GM12878 (cell line): Measurements from ENCODE around the gene TRIP12. TPM values are rescaled to one million over a fixed set of nuclear protein-coding genes. Genes with fewer than 3 reads are reported as not detected.

ENCODE experiments used
- ATAC-seq: fragments of 200-7000 bp; cut with Tn5 transposase; 3 replicates; pipeline ENCODE4 v1.9.1; 2020; ENCODE audit warnings: mild to moderate bottlenecking, moderate library complexity
- BruUV-seq: library from RNA; stranded (reverse); fragments of 400-500 nt; replicated peaks from 2 replicates; lab custom pipeline; 2021; lab: Mats Ljungman, UMichigan
- CTCF ChIA-PET: fragments of 300-600 bp; sonication (Branson Sonifier 250); formaldehyde crosslinking; extraction: SDS; loops from one replicate; lab custom pipeline; 2021; ENCODE audit warnings: inconsistent platforms; lab: Yijun Ruan, JAX
- POLR2A ChIA-PET: fragments of 350-600 bp; formaldehyde crosslinking; extraction: SDS; loops from one replicate; lab custom pipeline; 2021; ENCODE audit warnings: inconsistent platforms; lab: Charles Lee
- RAD21 ChIA-PET: fragments of 300-600 bp; sonication (Branson Sonifier 250); formaldehyde crosslinking; loops from one replicate; lab custom pipeline; 2023; ENCODE audit warnings: antibody characterized with exemption; ENCODE audit not compliant: unreplicated experiment; lab: Charles Lee
- SMC1A ChIA-PET: fragments of 300-600 bp; sonication (Branson Sonifier 250); formaldehyde crosslinking; loops from one replicate; lab custom pipeline; 2023; ENCODE audit not compliant: unreplicated experiment, uncharacterized antibody; lab: Charles Lee
- DNase-seq: peaks from one replicate; pipeline ENCODE4 v3.0.0-alpha.2; 2011; ENCODE audit warnings: low read depth, low spot score
- FAIRE-seq: peaks from 3 replicates; lab custom pipeline; 2011; peaks lifted over from hg19 to GRCh38; lab: Jason Lieb, UNC
- H2AFZ ChIP-seq: 2 replicates; pipeline ENCODE4 v1.6.0; 2011; ENCODE audit warnings: low read depth, low read length, control low read depth; ENCODE audit not compliant: control insufficient read depth
- H3K27ac ChIP-seq: 2 replicates; pipeline ENCODE4 v1.5.1; 2011; ENCODE audit warnings: control low read depth; ENCODE audit not compliant: control insufficient read depth, insufficient read depth
- H3K27me3 ChIP-seq, 2 experiments: replicated peaks in 1 of 2; 2 replicates each; pipeline versions ENCODE4 v1.6.0 to v1.6.1; 2011; ENCODE audit warnings: low read length in 1 of 2; ENCODE audit not compliant: control insufficient read depth in 2 of 2, insufficient read depth in 2 of 2
- H3K36me3 ChIP-seq, 2 experiments: 2 replicates each; pipeline ENCODE4 v1.5.1; 2011; ENCODE audit warnings: low read length in 1 of 2; ENCODE audit not compliant: control insufficient read depth in 2 of 2, insufficient read depth in 2 of 2
- H3K4me1 ChIP-seq: 2 replicates; pipeline ENCODE4 v1.6.1; 2011; ENCODE audit warnings: mild to moderate bottlenecking, low read length, moderate library complexity, mixed read lengths; ENCODE audit not compliant: control insufficient read depth, insufficient read depth
- H3K4me2 ChIP-seq: 2 replicates; pipeline ENCODE4 v1.6.0; 2011; ENCODE audit warnings: control low read depth; ENCODE audit not compliant: control insufficient read depth, insufficient read depth
- H3K4me3 ChIP-seq: fragments of 200-600 bp; sonication (generic); 2 replicates; pipeline ENCODE4 v1.5.1; 2016
- H3K79me2 ChIP-seq: 2 replicates; pipeline ENCODE4 v1.6.0; 2011; ENCODE audit warnings: low read length; ENCODE audit not compliant: control insufficient read depth, insufficient read depth
- H3K9ac ChIP-seq: 2 replicates; pipeline ENCODE4 v1.8.0; 2011; ENCODE audit warnings: low read length, control low read depth, mixed read lengths; ENCODE audit not compliant: control insufficient read depth, insufficient read depth
- H3K9me3 ChIP-seq: replicated peaks from 3 replicates; pipeline ENCODE4 v1.5.1; 2011; ENCODE audit warnings: mild to moderate bottlenecking, low read length; ENCODE audit not compliant: control insufficient read depth, insufficient read depth
- H4K20me1 ChIP-seq: 2 replicates; pipeline ENCODE4 v1.6.0; 2011; ENCODE audit not compliant: control insufficient read depth, insufficient read depth
- ASH2L ChIP-seq: fragments of 300-600, 200-600 bp; sonication (generic); IDR thresholded peaks from 2 replicates; pipeline ENCODE4 v1.6.1; 2017; ENCODE audit warnings: low read depth, mild to moderate bottlenecking, borderline replicate concordance
- ATF7 ChIP-seq: fragments of 450-650 bp; IDR thresholded peaks from 2 replicates; pipeline ENCODE4 v1.6.1; 2016; ENCODE audit warnings: low read depth, mild to moderate bottlenecking
- EP300 ChIP-seq, 2 experiments: fragments of 150-350 bp in 1 of 2; IDR thresholded peaks; 2 replicates each; pipeline ENCODE4 v1.6.1; 2011 to 2012; ENCODE audit warnings: low read depth in 2 of 2, low read length in 2 of 2, borderline replicate concordance in 1 of 2, improper control_type of control experiment in 1 of 2, inconsistent platforms in 1 of 2; ENCODE audit not compliant: control insufficient read depth in 1 of 2
- HCFC1 ChIP-seq: fragments of 150-350 bp; IDR thresholded peaks from 2 replicates; pipeline ENCODE4 v1.6.1; 2014; ENCODE audit warnings: low read length
- MYB ChIP-seq: fragments of 150-350 bp; IDR thresholded peaks from 2 replicates; pipeline ENCODE4 v1.6.1; 2014; ENCODE audit warnings: mild to moderate bottlenecking, low read depth, low read length, borderline replicate concordance
- PML ChIP-seq: IDR thresholded peaks from 2 replicates; pipeline ENCODE4 v1.6.1; 2012; ENCODE audit warnings: low read length, inconsistent platforms
- ZNF274 ChIP-seq: IDR thresholded peaks from one replicate; pipeline ENCODE4 v1.8.0; 2011; ENCODE audit not compliant: insufficient read length, insufficient read depth
- WGBS: methylation state at CpG from one replicate; pipeline ENCODE4 v1.1.6; 2016; ENCODE audit warnings: low lambda C conversion rate; ENCODE audit not compliant: insufficient replicate concordance, insufficient coverage; ENCODE audit errors: missing lambda C conversion rate; 5-methylcytosine and 5-hydroxymethylcytosine counted together
- in situ Hi-C: fragments of 300-500 bp; cut with MboI; formaldehyde crosslinking; loops from 9 replicates; pipeline ENCODE4 v1.14.3; 2018; ENCODE audit warnings: mixed read lengths
- intact Hi-C: fragments of 100-400 bp; cut with micrococcal nuclease; formaldehyde crosslinking; loops from one replicate; pipeline ENCODE4 v1.14.2; 2022; ENCODE audit not compliant: unreplicated experiment
- polyA plus RNA-seq, 11 experiments: library from polyadenylated mRNA; depleted of rRNA in 4 of 11; unstranded in 6 of 11; stranded (reverse) in 5 of 11; fragments of >200 nt; fragmentation: Nextera tagmentation in 4 of 11; fragmentation: Illumina TruSeq in 1 of 11; extraction: Ambion mirVana in 4 of 11; extraction: Trizol in 1 of 11; gene quantifications; 1 replicate in 1 of 11; 2 replicates in 10 of 11; pipeline versions ENCODE4 v1.2.1 to v1.2.3, GENCODE V29; 2011 to 2016; ENCODE audit warnings: inconsistent platforms in 2 of 11, missing spikeins in 2 of 11, low read depth in 1 of 11
- total RNA-seq, 4 experiments: library from RNA; depleted of rRNA in 3 of 4; stranded (reverse); fragments of >200 nt in 3 of 4; fragmentation: Illumina TruSeq in 1 of 4; extraction: Trizol in 1 of 4; gene quantifications; 2 replicates each; pipeline versions ENCODE4 v1.2.1 to v1.2.3, GENCODE V29; 2013 to 2021
- TF ChIP-seq, protein P1 (sequence below): fragments of 150-350 bp; IDR thresholded peaks from 2 replicates; pipeline ENCODE4 v1.6.1; 2016; ENCODE audit warnings: low read depth, low read length
- TF ChIP-seq, protein P2 (sequence below): fragments of 450-650 bp; IDR thresholded peaks from 2 replicates; pipeline ENCODE4 v1.6.1; 2016; ENCODE audit warnings: mild to moderate bottlenecking
- TF ChIP-seq, protein P3 (sequence below): fragments of 450-650 bp; IDR thresholded peaks from 2 replicates; pipeline ENCODE4 v1.6.1; 2017; ENCODE audit warnings: antibody characterized with exemption, mild to moderate bottlenecking, moderate library complexity
- TF ChIP-seq, protein P4 (sequence below): fragments of 450-650 bp; IDR thresholded peaks from 2 replicates; pipeline ENCODE4 v1.6.1; 2018; ENCODE audit warnings: mild to moderate bottlenecking, low read depth, moderate library complexity; ENCODE audit not compliant: partially characterized antibody

Gene TRIP12
- total and polyA plus RNA-seq, 10 of the 15 experiments (the other 5 are each of a cell fraction or from before 2014, with no cell fraction given) = 23.1 to 207 (median 97.0) TPM

DNA sequence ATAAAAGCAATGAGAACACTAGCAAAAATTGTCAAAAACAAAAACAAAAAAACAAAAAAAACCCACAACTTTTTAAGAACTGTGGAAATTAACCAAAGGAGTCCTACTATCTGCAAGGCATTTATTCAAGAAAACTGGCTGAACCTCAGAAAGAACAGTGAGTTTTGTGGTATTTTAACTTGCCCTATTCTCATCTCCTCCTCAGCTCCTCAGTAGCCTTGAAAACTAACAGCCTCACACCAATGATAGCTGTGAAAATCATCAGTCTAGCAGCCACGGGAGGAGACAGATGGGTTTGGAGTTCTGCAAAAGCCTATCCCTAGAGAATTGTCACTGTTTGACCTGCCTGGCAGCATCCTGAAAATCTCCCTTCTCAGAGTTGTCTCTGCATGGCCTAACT, 187.4 kb downstream of the TRIP12 start:
- Histone ChIP-seq H3K27ac (no peak overlapping the region), H3K4me1 (no peaks in the 10 kb centered on the region), H4K20me1 (no peaks in the 10 kb centered on the region), H3K4me2 (no peak overlapping the region), H3K4me3 (no peak overlapping the region), H3K9ac (no peak overlapping the region)
- no TSS peak for BruUV-seq
- in situ Hi-C loops = no loop called here
- WGBS = 0% methylated on average over 1 of the region's 1 CpG
- no peak for DNase-seq
- TF ChIP-seq, protein P1, sequence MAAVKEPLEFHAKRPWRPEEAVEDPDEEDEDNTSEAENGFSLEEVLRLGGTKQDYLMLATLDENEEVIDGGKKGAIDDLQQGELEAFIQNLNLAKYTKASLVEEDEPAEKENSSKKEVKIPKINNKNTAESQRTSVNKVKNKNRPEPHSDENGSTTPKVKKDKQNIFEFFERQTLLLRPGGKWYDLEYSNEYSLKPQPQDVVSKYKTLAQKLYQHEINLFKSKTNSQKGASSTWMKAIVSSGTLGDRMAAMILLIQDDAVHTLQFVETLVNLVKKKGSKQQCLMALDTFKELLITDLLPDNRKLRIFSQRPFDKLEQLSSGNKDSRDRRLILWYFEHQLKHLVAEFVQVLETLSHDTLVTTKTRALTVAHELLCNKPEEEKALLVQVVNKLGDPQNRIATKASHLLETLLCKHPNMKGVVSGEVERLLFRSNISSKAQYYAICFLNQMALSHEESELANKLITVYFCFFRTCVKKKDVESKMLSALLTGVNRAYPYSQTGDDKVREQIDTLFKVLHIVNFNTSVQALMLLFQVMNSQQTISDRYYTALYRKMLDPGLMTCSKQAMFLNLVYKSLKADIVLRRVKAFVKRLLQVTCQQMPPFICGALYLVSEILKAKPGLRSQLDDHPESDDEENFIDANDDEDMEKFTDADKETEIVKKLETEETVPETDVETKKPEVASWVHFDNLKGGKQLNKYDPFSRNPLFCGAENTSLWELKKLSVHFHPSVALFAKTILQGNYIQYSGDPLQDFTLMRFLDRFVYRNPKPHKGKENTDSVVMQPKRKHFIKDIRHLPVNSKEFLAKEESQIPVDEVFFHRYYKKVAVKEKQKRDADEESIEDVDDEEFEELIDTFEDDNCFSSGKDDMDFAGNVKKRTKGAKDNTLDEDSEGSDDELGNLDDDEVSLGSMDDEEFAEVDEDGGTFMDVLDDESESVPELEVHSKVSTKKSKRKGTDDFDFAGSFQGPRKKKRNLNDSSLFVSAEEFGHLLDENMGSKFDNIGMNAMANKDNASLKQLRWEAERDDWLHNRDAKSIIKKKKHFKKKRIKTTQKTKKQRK = no peak
- no peak for TF ChIP-seq HCFC1
- no peak for TF ChIP-seq ZNF274
- TF ChIP-seq, protein P2, sequence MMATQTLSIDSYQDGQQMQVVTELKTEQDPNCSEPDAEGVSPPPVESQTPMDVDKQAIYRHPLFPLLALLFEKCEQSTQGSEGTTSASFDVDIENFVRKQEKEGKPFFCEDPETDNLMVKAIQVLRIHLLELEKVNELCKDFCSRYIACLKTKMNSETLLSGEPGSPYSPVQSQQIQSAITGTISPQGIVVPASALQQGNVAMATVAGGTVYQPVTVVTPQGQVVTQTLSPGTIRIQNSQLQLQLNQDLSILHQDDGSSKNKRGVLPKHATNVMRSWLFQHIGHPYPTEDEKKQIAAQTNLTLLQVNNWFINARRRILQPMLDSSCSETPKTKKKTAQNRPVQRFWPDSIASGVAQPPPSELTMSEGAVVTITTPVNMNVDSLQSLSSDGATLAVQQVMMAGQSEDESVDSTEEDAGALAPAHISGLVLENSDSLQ = no peak
- TF ChIP-seq MYB = no peak
- TF ChIP-seq EP300 (IDR thresholded peaks at IDR 0.05; ENCODE audit: borderline replicate concordance in 1 of 2, control insufficient read depth in 1 of 2, low read depth in 2 of 2, low read length in 2 of 2) = no peak
- no peak for TF ChIP-seq PML
- TF ChIP-seq, protein P3, sequence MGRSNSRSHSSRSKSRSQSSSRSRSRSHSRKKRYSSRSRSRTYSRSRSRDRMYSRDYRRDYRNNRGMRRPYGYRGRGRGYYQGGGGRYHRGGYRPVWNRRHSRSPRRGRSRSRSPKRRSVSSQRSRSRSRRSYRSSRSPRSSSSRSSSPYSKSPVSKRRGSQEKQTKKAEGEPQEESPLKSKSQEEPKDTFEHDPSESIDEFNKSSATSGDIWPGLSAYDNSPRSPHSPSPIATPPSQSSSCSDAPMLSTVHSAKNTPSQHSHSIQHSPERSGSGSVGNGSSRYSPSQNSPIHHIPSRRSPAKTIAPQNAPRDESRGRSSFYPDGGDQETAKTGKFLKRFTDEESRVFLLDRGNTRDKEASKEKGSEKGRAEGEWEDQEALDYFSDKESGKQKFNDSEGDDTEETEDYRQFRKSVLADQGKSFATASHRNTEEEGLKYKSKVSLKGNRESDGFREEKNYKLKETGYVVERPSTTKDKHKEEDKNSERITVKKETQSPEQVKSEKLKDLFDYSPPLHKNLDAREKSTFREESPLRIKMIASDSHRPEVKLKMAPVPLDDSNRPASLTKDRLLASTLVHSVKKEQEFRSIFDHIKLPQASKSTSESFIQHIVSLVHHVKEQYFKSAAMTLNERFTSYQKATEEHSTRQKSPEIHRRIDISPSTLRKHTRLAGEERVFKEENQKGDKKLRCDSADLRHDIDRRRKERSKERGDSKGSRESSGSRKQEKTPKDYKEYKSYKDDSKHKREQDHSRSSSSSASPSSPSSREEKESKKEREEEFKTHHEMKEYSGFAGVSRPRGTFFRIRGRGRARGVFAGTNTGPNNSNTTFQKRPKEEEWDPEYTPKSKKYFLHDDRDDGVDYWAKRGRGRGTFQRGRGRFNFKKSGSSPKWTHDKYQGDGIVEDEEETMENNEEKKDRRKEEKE = no peak
- TF ChIP-seq ASH2L = no peak
- TF ChIP-seq, protein P4, sequence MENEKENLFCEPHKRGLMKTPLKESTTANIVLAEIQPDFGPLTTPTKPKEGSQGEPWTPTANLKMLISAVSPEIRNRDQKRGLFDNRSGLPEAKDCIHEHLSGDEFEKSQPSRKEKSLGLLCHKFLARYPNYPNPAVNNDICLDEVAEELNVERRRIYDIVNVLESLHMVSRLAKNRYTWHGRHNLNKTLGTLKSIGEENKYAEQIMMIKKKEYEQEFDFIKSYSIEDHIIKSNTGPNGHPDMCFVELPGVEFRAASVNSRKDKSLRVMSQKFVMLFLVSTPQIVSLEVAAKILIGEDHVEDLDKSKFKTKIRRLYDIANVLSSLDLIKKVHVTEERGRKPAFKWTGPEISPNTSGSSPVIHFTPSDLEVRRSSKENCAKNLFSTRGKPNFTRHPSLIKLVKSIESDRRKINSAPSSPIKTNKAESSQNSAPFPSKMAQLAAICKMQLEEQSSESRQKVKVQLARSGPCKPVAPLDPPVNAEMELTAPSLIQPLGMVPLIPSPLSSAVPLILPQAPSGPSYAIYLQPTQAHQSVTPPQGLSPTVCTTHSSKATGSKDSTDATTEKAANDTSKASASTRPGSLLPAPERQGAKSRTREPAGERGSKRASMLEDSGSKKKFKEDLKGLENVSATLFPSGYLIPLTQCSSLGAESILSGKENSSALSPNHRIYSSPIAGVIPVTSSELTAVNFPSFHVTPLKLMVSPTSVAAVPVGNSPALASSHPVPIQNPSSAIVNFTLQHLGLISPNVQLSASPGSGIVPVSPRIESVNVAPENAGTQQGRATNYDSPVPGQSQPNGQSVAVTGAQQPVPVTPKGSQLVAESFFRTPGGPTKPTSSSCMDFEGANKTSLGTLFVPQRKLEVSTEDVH = no peak
- no peak for TF ChIP-seq ATF7
- TF ChIP-seq, all 136 proteins: peak for 0
- H3K36me3 ChIP-seq = no peaks in the 10 kb centered on the region
- H2AFZ ChIP-seq = no peak overlapping the region
- ATAC-seq (no peak), FAIRE-seq (no peak)
- H3K9me3 ChIP-seq = no peaks in the 10 kb centered on the region; the same call in 1 of the 3 replicates
- ChIA-PET RAD21 (interaction anchor here (0.6 kb wide), 1 partner anchor 426 kb away, joined by 4 read pairs; no protein-coding TSS in a partner anchor), CTCF (no interaction called here), SMC1A (no interaction called here), POLR2A (no interaction called here)
- intact Hi-C loops = no loop called here
- no peaks in the 10 kb centered on the region for H3K79me2 ChIP-seq
- H3K27me3 ChIP-seq = no peaks in the 10 kb centered on the region; a peak in 1 of 4 replicates
